Loucy (cell line): ENCODE measurements around the gene KCNJ15.

Experiments used
- H2AFZ ChIP-seq: fragments of 200-600 bp; sonication (generic); 2 replicates; pipeline ENCODE4 v1.6.0; 2016; ENCODE audit warnings: antibody characterized with exemption, mild to moderate bottlenecking, low read length, moderate library complexity
- H3F3A ChIP-seq: fragments of 200-600 bp; 2 replicates; pipeline ENCODE4 v1.6.0; 2016; ENCODE audit warnings: antibody characterized with exemption, low read depth, mild to moderate bottlenecking
- H3K27me3 ChIP-seq: fragments of 200-600 bp; sonication (generic); 2 replicates; pipeline ENCODE4 v1.6.1; 2014; ENCODE audit warnings: low read length, mild to moderate bottlenecking; ENCODE audit not compliant: insufficient read depth, poor library complexity, severe bottlenecking
- H3K36me3 ChIP-seq: fragments of 200-600 bp; sonication (generic); 2 replicates; pipeline ENCODE4 v1.6.1; 2016; ENCODE audit warnings: low read length; ENCODE audit not compliant: insufficient read depth
- H3K4me1 ChIP-seq: fragments of 200-600 bp; sonication (generic); 2 replicates; pipeline ENCODE4 v1.5.1; 2014; ENCODE audit warnings: low read length, mild to moderate bottlenecking; ENCODE audit not compliant: insufficient read depth, poor library complexity, severe bottlenecking
- H3K4me2 ChIP-seq: fragments of 200-600 bp; sonication (generic); 2 replicates; pipeline ENCODE4 v1.6.0; 2014; ENCODE audit warnings: antibody characterized with exemption, low read length, low read depth, mild to moderate bottlenecking; ENCODE audit not compliant: poor library complexity, severe bottlenecking
- H3K4me3 ChIP-seq: fragments of 200-600 bp; sonication (generic); 2 replicates; pipeline ENCODE4 v1.5.1; 2014; ENCODE audit warnings: low read length, mild to moderate bottlenecking, mixed read lengths; ENCODE audit not compliant: poor library complexity, severe bottlenecking
- H3K79me2 ChIP-seq: fragments of 200-600 bp; sonication (generic); 2 replicates; pipeline ENCODE4 v1.6.1; 2014; ENCODE audit warnings: low read length; ENCODE audit not compliant: insufficient read depth
- H3K9ac ChIP-seq: fragments of 200-600 bp; sonication (generic); 2 replicates; pipeline ENCODE4 v1.6.0; 2014; ENCODE audit warnings: mild to moderate bottlenecking, low read depth, low read length, moderate library complexity; ENCODE audit not compliant: poor library complexity, severe bottlenecking
- H3K9me2 ChIP-seq: fragments of 200-600 bp; sonication (generic); replicated peaks from 2 replicates; pipeline ENCODE4 v1.6.1; 2016; ENCODE audit warnings: low read depth, low read length, mixed read lengths
- H3K9me3 ChIP-seq: fragments of 200-600 bp; sonication (generic); 2 replicates; pipeline ENCODE4 v1.6.1; 2014; ENCODE audit warnings: mild to moderate bottlenecking, antibody characterized with exemption, low read length, low read depth; ENCODE audit not compliant: insufficient read depth
- H4K20me1 ChIP-seq: fragments of 200-600 bp; sonication (generic); 2 replicates; pipeline ENCODE4 v1.6.0; 2014; ENCODE audit warnings: antibody characterized with exemption, low read length, mild to moderate bottlenecking; ENCODE audit not compliant: insufficient read depth, poor library complexity, severe bottlenecking
- CTCF ChIP-seq: fragments of 200-600 bp; sonication (generic); conservative IDR thresholded peaks from 2 replicates; pipeline ENCODE4 v1.5.1; 2014; ENCODE audit warnings: mild to moderate bottlenecking, antibody characterized with exemption, low read length
- EZH2phosphoT487 ChIP-seq: fragments of 200-600 bp; IDR thresholded peaks from 2 replicates; pipeline ENCODE4 v1.6.1; 2018; ENCODE audit warnings: antibody characterized with exemption, mild to moderate bottlenecking, moderate library complexity, borderline replicate concordance

KCNJ15 gene

GRCh38 chr21:38240129-38240528, 16.7 kb upstream of the KCNJ15 start:
- Histone ChIP-seq H3K27me3 (no peaks in the 10 kb centered on the region), H3F3A (no peaks in the 10 kb centered on the region), H3K4me3 (no peak overlapping the region), H3K79me2 (no peaks in the 10 kb centered on the region), H3K9ac (no peak overlapping the region), H3K9me3 (no peaks in the 10 kb centered on the region), H3K36me3 (no peaks in the 10 kb centered on the region), H2AFZ (no peak overlapping the region), H3K9me2 (no peaks in the 10 kb centered on the region), H4K20me1 (no peaks in the 10 kb centered on the region), H3K4me2 (no peak overlapping the region), H3K4me1 (peaks cover 8% of the 10 kb centered on the region)
- TF ChIP-seq CTCF (no peak), EZH2phosphoT487 (no peak)

- Histone ChIP-seq H3K4me2 (no peak overlapping the region), H3K9ac (no peak overlapping the region), H3K9me3 (no peaks in the 10 kb centered on the region), H3K27me3 (no peaks in the 10 kb centered on the region), H3K4me3 (no peak overlapping the region), H2AFZ (no peak overlapping the region), H3K4me1 (peaks cover 9% of the 10 kb centered on the region), H3K79me2 (no peaks in the 10 kb centered on the region), H3K36me3 (no peaks in the 10 kb centered on the region), H4K20me1 (no peaks in the 10 kb centered on the region), H3K9me2 (no peaks in the 10 kb centered on the region), H3F3A (no peaks in the 10 kb centered on the region)
- TF ChIP-seq CTCF (no peak), EZH2phosphoT487 (no peak)
Observed at GRCh38 chr21:38241029-38241740, 15.6 kb upstream of the KCNJ15 start.

GRCh38 chr21:38242061-38242460, 14.7 kb upstream of the KCNJ15 start:
- Histone ChIP-seq H3K27me3 (no peaks in the 10 kb centered on the region), H3K36me3 (no peaks in the 10 kb centered on the region), H4K20me1 (no peaks in the 10 kb centered on the region), H3K9me3 (no peaks in the 10 kb centered on the region), H3K4me1 (peaks cover 9% of the 10 kb centered on the region), H3K9me2 (no peaks in the 10 kb centered on the region), H3K4me3 (no peak overlapping the region), H2AFZ (no peak overlapping the region), H3K9ac (no peak overlapping the region), H3K4me2 (no peak overlapping the region), H3F3A (no peaks in the 10 kb centered on the region), H3K79me2 (no peaks in the 10 kb centered on the region)
- TF ChIP-seq EZH2phosphoT487 (no peak), CTCF (no peak)
